ENCODE data around the gene CEP20.
"Not testable (repeated sequence)": the region's sequence is repeated elsewhere in the genome, so short reads cannot be mapped to it uniquely, and the experiment has no call there.

CEP20 gene

DNA sequence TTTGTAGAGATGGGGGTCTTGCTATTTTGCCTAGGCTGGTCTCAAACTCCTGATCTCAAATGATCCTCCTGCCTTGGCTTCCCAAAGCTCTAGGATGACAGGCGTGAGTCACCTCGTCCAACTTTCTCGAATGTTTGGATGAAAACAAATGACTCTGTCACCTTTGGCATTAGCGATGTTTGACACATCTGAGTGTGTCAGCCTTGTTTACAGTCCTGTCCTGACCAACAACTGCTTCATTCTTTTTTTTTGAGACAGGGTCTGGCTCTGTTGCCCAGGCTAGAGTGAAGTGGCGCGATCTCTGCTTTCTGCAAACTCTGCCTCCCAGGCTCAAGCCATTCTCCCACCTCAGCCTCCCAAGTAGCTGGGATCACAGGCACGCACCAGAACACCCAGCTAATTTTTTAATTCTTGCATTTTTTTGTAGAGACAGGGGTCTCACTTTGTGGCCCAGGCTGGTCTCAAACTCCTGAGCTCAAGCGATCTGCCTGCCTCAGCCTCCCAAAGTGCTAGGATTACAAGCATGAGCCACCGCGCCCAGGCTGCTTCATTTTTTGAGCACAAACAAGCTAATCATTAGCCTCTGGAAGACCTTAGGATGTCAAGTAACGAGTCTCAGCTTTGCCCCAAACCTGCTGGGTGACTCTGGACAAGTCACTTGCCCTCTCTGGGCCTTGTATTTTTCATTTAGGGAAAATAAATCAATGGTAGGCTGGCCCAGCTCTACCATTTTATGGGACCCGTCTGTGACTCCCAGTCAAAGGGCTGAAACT lies 39.0 kb downstream of the CEP20 start:
- Histone ChIP-seq H3K9me3 (ENCODE audit: control insufficient read depth in 2 of 2, low read length in 2 of 2) (no peaks in the 10 kb centered on the region), H3K9ac (ENCODE audit: low read length in 2 of 2) (peak overlapping the region; percentile 48 to 60), H3K4me3 (ENCODE audit: low read length in 2 of 2) (peak overlapping the region; percentile 78 to 95), H3K4me1 (ENCODE audit: control insufficient read depth, insufficient read depth, low read length) (peaks cover 51% of the 10 kb centered on the region), H3K36me3 (ENCODE audit: control insufficient read depth in 2 of 2, insufficient read depth in 2 of 2, low read length in 2 of 2) (peaks cover 48 to 67% of the 10 kb centered on the region in 2 donors), H3K27ac (ENCODE audit: low read length) (peak overlapping the region; percentile 99), H3K27me3 (ENCODE audit: control insufficient read depth in 1 of 2, insufficient read depth in 2 of 2, low read length in 2 of 2) (no peaks in the 10 kb centered on the region)

DNA sequence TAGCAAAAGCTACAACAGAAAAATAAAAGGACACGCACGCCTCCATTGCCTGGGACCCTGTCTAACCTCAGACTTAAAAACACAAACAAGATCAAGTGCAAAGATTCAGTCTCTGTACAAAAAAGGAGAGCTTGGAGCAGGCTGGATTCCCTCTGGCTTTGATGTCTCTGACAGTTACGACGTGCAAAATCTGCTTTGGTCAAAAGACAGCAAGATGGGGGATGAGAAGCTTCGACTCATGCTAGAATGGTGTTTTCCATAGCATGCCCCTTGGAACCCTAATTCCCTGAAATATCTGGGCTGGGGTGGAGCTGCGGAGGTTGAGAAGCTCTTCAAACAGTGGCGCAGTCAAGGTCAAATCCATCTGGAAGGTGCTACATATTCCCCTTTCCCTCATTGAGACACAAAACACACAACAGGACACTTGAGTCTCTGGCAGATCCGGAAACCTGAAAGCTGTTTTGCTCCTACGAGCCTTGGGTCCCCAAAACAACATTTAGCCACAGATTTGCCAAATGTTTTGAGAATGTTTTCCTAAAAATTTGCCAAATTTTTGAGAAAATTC lies 40.7 kb downstream of the CEP20 start:
- peak overlapping the region in 1 of 2 donors; percentile 58 for H3K9ac ChIP-seq (ENCODE audit: low read length in 2 of 2)
- peak overlapping the region; percentile 99 for H3K27ac ChIP-seq (ENCODE audit: low read length)
- H3K27me3 ChIP-seq (ENCODE audit: control insufficient read depth in 1 of 2, insufficient read depth in 2 of 2, low read length in 2 of 2) = no peaks in the 10 kb centered on the region
- H3K4me3 ChIP-seq (ENCODE audit: low read length in 2 of 2) = peak overlapping the region; percentile 45 to 67
- no peaks in the 10 kb centered on the region for H3K9me3 ChIP-seq (ENCODE audit: control insufficient read depth in 2 of 2, low read length in 2 of 2)
- peaks cover 64% of the 10 kb centered on the region for H3K4me1 ChIP-seq (ENCODE audit: control insufficient read depth, insufficient read depth, low read length)
- H3K36me3 ChIP-seq (ENCODE audit: control insufficient read depth in 2 of 2, insufficient read depth in 2 of 2, low read length in 2 of 2) = peaks cover 43 to 59% of the 10 kb centered on the region in 2 donors

DNA sequence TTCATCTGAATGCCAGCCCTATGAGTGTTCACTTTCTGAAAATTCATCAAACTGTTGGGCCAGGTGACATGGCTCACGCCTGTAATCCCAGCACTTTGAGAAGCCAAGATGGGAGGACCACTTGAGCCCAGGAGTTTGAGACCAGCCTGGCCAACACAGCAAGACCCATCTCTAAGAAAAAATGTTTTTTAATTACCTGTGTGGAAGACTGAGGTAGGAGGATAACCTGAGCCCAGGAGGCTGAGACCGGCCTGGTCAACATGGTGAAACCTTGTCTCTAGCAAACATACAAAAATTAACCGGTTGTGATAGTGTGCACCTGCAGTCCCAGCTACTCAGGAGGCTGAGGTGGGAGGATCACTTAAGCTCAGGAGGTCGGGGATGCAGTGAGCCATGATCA lies 41.9 kb downstream of the CEP20 start:
- Histone ChIP-seq H3K36me3 (ENCODE audit: control insufficient read depth in 2 of 2, insufficient read depth in 2 of 2, low read length in 2 of 2) (peaks cover 42 to 51% of the 10 kb centered on the region in 2 donors), H3K9ac (ENCODE audit: low read length in 2 of 2) (peak overlapping the region; percentile 8 to 47), H3K9me3 (ENCODE audit: control insufficient read depth in 2 of 2, low read length in 2 of 2) (no peaks in the 10 kb centered on the region), H3K27me3 (ENCODE audit: control insufficient read depth in 1 of 2, insufficient read depth in 2 of 2, low read length in 2 of 2) (no peaks in the 10 kb centered on the region), H3K4me3 (ENCODE audit: low read length in 2 of 2) (peak overlapping the region; percentile 53 to 67), H3K4me1 (ENCODE audit: control insufficient read depth, insufficient read depth, low read length) (peaks cover 74% of the 10 kb centered on the region), H3K27ac (ENCODE audit: low read length) (peak overlapping the region; percentile 55)

DNA sequence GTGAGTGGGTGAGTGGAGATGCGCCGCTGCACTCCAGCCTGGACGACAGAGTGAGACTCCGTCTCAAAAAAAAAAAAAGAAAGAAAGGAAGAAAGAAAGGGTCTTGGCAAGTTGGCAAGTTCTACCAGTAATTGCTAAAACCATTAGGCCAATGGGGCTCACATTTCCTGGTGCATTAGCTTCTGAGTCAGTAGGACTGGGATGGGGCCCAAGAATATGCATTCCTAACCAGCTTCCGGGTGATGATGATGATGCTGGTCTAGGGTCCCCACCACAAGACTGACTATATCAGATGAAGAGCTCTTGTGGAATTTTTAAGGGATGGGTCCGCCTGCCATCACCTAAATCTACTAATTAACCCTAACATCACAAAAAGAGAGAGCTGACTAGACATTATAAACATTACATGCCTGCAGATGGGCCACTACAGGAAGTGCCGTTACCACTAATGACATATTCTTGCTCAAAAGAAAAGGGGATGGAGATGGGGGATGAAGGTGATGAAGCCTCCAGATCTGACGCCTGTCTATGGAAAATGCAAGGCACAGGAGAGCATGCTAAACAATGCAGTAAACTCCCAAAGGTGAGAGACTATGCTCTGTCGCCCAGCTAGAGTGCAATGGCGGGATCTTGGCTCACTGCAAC lies 44.6 kb downstream of the CEP20 start:
- Histone ChIP-seq H3K36me3 (ENCODE audit: control insufficient read depth in 2 of 2, insufficient read depth in 2 of 2, low read length in 2 of 2) (peaks cover 34 to 44% of the 10 kb centered on the region in 2 donors), H3K4me3 (ENCODE audit: low read length in 2 of 2) (peak overlapping the region in 1 of 2 donors; percentile 57), H3K27ac (ENCODE audit: low read length) (peak overlapping the region; percentile 55), H3K9me3 (ENCODE audit: control insufficient read depth in 2 of 2, low read length in 2 of 2) (no peaks in the 10 kb centered on the region), H3K4me1 (ENCODE audit: control insufficient read depth, insufficient read depth, low read length) (peaks cover 75% of the 10 kb centered on the region), H3K9ac (ENCODE audit: low read length in 2 of 2) (peak overlapping the region in 1 of 2 donors; percentile 21), H3K27me3 (ENCODE audit: control insufficient read depth in 1 of 2, insufficient read depth in 2 of 2, low read length in 2 of 2) (no peaks in the 10 kb centered on the region)

DNA sequence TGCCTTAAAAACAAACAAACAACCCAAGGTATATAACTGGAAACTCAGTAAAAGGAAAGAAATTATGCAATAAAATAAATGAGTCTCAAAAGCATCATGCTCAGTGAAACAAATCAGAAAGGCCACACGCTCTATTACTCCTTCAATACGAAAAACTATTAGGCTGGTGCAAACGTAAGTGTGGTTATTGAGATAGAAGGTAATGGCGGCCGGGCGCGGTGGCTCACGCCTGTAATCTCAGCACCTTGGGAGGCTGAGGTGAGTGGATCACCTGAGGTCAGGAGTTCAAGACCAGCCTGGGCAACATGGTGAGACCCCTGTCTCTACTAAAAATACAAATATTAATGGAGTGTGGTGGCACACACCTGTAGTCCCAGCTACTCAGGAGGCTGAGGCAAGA lies 49.2 kb downstream of the CEP20 start:
- Histone ChIP-seq H3K4me1 (ENCODE audit: control insufficient read depth, insufficient read depth, low read length) (peaks cover 84% of the 10 kb centered on the region), H3K4me3 (ENCODE audit: low read length in 2 of 2) (peak overlapping the region in 1 of 2 donors; percentile 58), H3K36me3 (ENCODE audit: control insufficient read depth in 2 of 2, insufficient read depth in 2 of 2, low read length in 2 of 2) (peaks cover 32 to 49% of the 10 kb centered on the region in 2 donors)
- H3K27me3 ChIP-seq (ENCODE audit: control insufficient read depth in 1 of 2, insufficient read depth in 2 of 2, low read length in 2 of 2); H3K9me3 ChIP-seq (ENCODE audit: control insufficient read depth in 2 of 2, low read length in 2 of 2); H3K27ac ChIP-seq (ENCODE audit: low read length); H3K9ac ChIP-seq (ENCODE audit: low read length in 2 of 2): not testable (repeated sequence)

DNA sequence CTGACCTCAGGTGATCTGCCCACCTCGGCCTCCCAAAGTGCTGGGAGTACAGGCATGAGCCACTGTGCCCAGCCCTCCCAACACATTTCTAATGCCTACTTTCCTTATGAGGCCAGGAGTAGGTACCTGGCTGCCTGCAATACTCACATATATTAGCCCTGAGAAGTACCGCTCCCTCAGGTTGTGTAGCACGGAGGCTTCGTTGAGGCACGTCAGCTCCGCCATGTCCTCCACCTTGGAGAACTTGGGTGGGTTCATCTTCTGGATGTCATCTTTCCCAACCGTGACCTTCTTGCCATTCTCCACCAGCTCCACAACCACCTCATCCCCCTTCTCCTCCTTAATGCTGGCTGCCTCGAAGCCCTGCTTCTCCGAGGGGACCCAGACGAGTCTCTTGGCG lies 50.6 kb downstream of the CEP20 start:
- Histone ChIP-seq H3K36me3 (ENCODE audit: control insufficient read depth in 2 of 2, insufficient read depth in 2 of 2, low read length in 2 of 2) (peaks cover 39 to 54% of the 10 kb centered on the region in 2 donors), H3K9ac (ENCODE audit: low read length in 2 of 2) (peak overlapping the region; percentile 49 to 60), H3K27ac (ENCODE audit: low read length) (peak overlapping the region; percentile 79), H3K9me3 (ENCODE audit: control insufficient read depth in 2 of 2, low read length in 2 of 2) (no peaks in the 10 kb centered on the region), H3K4me1 (ENCODE audit: control insufficient read depth, insufficient read depth, low read length) (peaks cover 86% of the 10 kb centered on the region), H3K27me3 (ENCODE audit: control insufficient read depth in 1 of 2, insufficient read depth in 2 of 2, low read length in 2 of 2) (no peaks in the 10 kb centered on the region), H3K4me3 (ENCODE audit: low read length in 2 of 2) (peak overlapping the region; percentile 54 to 63)

DNA sequence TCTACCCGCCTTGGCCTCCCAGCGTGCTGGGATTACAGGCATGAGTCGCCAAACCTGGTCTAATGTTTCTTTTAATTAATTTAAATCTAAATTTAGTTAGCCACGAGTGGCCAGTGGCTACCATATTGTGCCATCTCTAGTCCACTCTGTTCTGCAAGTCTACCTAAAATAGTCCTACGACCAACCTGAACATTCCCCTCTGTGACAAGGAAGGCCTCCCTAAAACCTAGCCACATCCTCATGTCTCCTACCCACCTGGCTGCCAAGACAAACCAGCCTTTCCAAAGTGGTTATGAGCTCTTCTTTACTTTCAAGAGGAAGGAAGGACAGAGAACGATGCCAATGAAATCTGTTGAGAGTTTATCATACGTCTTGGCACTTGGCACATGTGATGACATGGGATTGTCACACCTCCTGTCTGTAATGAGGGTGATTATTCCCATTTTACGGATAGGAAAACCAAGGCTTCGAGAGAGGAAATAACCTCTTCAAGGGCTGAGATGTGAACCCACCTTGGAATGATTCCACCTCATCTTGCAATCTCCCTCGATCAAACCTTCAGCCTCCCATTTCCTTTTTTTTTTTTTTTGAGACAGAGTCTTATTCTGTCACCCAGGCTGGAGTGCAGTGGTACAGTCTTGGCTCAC lies 51.3 kb downstream of the CEP20 start:
- no peaks in the 10 kb centered on the region for H3K27me3 ChIP-seq (ENCODE audit: control insufficient read depth in 1 of 2, insufficient read depth in 2 of 2, low read length in 2 of 2)
- peak overlapping the region in 1 of 2 donors; percentile 42 for H3K9ac ChIP-seq (ENCODE audit: low read length in 2 of 2)
- H3K4me1 ChIP-seq (ENCODE audit: control insufficient read depth, insufficient read depth, low read length) = peaks cover 86% of the 10 kb centered on the region
- peaks cover 44 to 60% of the 10 kb centered on the region in 2 donors for H3K36me3 ChIP-seq (ENCODE audit: control insufficient read depth in 2 of 2, insufficient read depth in 2 of 2, low read length in 2 of 2)
- peak overlapping the region; percentile 79 for H3K27ac ChIP-seq (ENCODE audit: low read length)
- H3K9me3 ChIP-seq (ENCODE audit: control insufficient read depth in 2 of 2, low read length in 2 of 2) = no peaks in the 10 kb centered on the region
- peak overlapping the region; percentile 54 to 60 for H3K4me3 ChIP-seq (ENCODE audit: low read length in 2 of 2)

DNA sequence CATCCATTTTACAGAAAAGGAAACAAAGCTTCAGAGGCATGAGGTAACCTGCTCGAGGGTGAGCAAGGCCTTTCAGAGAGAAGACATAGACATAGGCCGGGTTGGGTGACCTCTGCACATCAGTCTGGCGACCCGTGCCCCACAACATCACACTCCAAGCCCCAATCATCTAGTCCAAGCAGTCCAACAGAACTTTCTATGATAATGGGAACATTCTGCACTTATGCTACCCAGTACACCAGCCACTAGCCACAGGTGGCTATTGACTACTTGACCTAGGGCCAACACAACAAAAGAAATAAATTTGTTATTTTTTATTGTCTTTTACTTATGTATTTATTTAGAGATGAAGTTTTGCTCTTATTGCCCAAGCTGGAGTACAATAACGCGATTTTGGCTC lies 52.3 kb downstream of the CEP20 start:
- Histone ChIP-seq H3K9me3 (ENCODE audit: control insufficient read depth in 2 of 2, low read length in 2 of 2) (no peaks in the 10 kb centered on the region), H3K36me3 (ENCODE audit: control insufficient read depth in 2 of 2, insufficient read depth in 2 of 2, low read length in 2 of 2) (peaks cover 40 to 52% of the 10 kb centered on the region in 2 donors), H3K9ac (ENCODE audit: low read length in 2 of 2) (peak overlapping the region; percentile 10 to 21), H3K4me1 (ENCODE audit: control insufficient read depth, insufficient read depth, low read length) (peaks cover 85% of the 10 kb centered on the region), H3K27ac (ENCODE audit: low read length) (peak overlapping the region; percentile 92), H3K4me3 (ENCODE audit: low read length in 2 of 2) (peak overlapping the region; percentile 26 to 36), H3K27me3 (ENCODE audit: control insufficient read depth in 1 of 2, insufficient read depth in 2 of 2, low read length in 2 of 2) (no peaks in the 10 kb centered on the region)

DNA sequence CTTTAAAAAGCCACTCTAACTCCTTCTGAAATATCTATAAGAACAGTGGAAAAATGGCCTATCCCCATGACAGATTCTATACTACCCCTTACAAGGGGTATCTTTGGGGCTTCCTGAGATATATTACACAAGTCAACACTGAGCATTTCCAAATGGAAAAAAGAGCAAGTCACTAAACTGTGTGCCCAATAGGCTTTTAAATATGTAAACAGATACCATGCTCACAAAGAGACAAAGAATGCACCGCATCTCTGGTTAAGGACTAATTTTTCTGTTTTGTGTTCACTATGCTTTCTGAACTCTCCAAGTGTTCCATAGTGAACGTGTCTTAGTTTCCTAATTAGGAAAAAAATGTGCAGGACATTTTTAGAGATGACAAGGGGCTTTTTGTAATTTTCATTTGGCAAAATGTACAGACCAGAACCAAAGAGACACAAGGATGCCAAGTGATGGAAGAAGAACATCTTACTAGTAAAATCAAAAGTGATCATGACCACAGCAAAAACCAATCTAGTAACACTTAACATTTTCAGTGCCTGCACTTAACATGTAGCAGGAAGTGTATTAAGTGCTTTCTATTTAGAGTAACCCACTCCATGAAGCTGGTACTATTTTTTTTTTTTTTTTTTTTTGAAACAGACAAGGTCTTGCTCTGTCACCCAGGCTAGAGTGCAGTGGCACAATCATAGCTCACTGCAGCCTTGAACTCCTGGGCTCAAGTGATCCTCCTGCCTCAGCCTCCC lies 53.1 kb downstream of the CEP20 start:
- H3K9me3 ChIP-seq (ENCODE audit: control insufficient read depth in 2 of 2, low read length in 2 of 2) = no peaks in the 10 kb centered on the region
- peaks cover 41 to 56% of the 10 kb centered on the region in 2 donors for H3K36me3 ChIP-seq (ENCODE audit: control insufficient read depth in 2 of 2, insufficient read depth in 2 of 2, low read length in 2 of 2)
- peak overlapping the region; percentile 92 for H3K27ac ChIP-seq (ENCODE audit: low read length)
- peak overlapping the region; percentile 42 to 60 for H3K9ac ChIP-seq (ENCODE audit: low read length in 2 of 2)
- no peaks in the 10 kb centered on the region for H3K27me3 ChIP-seq (ENCODE audit: control insufficient read depth in 1 of 2, insufficient read depth in 2 of 2, low read length in 2 of 2)
- peaks cover 91% of the 10 kb centered on the region for H3K4me1 ChIP-seq (ENCODE audit: control insufficient read depth, insufficient read depth, low read length)
- H3K4me3 ChIP-seq (ENCODE audit: low read length in 2 of 2) = peak overlapping the region; percentile 26 to 36

DNA sequence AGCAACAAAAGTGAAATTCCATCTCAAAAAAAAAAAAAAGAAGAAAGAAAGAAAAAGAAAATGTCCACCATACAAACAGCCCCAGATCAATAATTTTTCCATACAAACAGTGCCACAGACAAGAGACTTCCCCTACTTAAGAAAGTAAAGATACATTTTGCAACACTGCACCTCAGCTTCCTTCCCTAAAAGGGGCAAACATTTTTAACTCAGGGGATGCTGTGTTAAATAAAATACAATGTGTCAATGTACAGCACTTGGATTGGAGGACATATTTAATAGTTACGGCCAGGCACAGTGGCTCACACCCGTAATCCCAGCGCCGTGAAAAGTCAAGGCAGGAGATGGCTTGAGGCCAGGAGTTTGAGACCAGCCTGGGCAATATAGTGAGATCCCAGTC lies 53.9 kb downstream of the CEP20 start:
- peaks cover 42 to 55% of the 10 kb centered on the region in 2 donors for H3K36me3 ChIP-seq (ENCODE audit: control insufficient read depth in 2 of 2, insufficient read depth in 2 of 2, low read length in 2 of 2)
- no peaks in the 10 kb centered on the region for H3K9me3 ChIP-seq (ENCODE audit: control insufficient read depth in 2 of 2, low read length in 2 of 2)
- H3K9ac ChIP-seq (ENCODE audit: low read length in 2 of 2) = no peak overlapping the region
- peak overlapping the region; percentile 36 to 50 for H3K4me3 ChIP-seq (ENCODE audit: low read length in 2 of 2)
- H3K27me3 ChIP-seq (ENCODE audit: control insufficient read depth in 1 of 2, insufficient read depth in 2 of 2, low read length in 2 of 2) = no peaks in the 10 kb centered on the region
- peaks cover 93% of the 10 kb centered on the region for H3K4me1 ChIP-seq (ENCODE audit: control insufficient read depth, insufficient read depth, low read length)
- peak overlapping the region; percentile 92 for H3K27ac ChIP-seq (ENCODE audit: low read length)

Data from stomach smooth muscle (tissue), 2 donors.